Ovary (tissue), 9 donors: ENCODE results near the gene PBRM1. TPM values are rescaled to one million over a fixed set of nuclear protein-coding genes. Genes with fewer than 3 reads are reported as not detected.
A peak's percentile ranks its signal among the peaks of the same experiment; 100 is the strongest.

ENCODE experiments used
- DNase-seq, 5 donors: peaks; one replicate each; pipeline ENCODE4 v3.0.0-alpha.2; 2019 to 2020
- H3K27ac ChIP-seq, 2 donors: fragments of 200-600 bp; one replicate each; pipeline versions ENCODE4 v1.5.1 to v1.8.0; 2019 to 2022
- H3K27me3 ChIP-seq: fragments of 200-600 bp; one replicate; pipeline ENCODE4 v1.8.0; 2022
- H3K36me3 ChIP-seq: fragments of 200-600 bp; sonication (generic); one replicate; pipeline ENCODE4 v1.5.1; 2019
- H3K4me1 ChIP-seq: one replicate; pipeline ENCODE4 v1.8.1; 2013; ENCODE audit warnings: mild to moderate bottlenecking, moderate library complexity; ENCODE audit not compliant: insufficient read depth
- H3K4me3 ChIP-seq: fragments of 200-600 bp; sonication (generic); one replicate; pipeline ENCODE4 v1.5.1; 2017
- H3K9me3 ChIP-seq, 2 donors: fragments of 200-600 bp in 1 of 2; sonication (generic) in 1 of 2; one replicate each; pipeline versions ENCODE4 v1.5.1 to v1.8.1; 2013 to 2019; ENCODE audit warnings: mild to moderate bottlenecking in 1 of 2, moderate library complexity in 1 of 2
- EP300 ChIP-seq: sonication (generic); formaldehyde crosslinking; IDR thresholded peaks from one replicate; pipeline ENCODE4 v1.6.1; 2017; ENCODE audit warnings: antibody characterized with exemption
- POLR2A ChIP-seq: fragments of 450-650 bp; IDR thresholded peaks from one replicate; pipeline ENCODE4 v1.6.1; 2017; ENCODE audit warnings: antibody characterized with exemption, mild to moderate bottlenecking, moderate library complexity
- WGBS, 3 donors: extraction: QIAGEN DNeasy Blood & Tissue Kit in 1 of 3; methylation state at CpG; one replicate each; pipeline versions ENCODE4 v1.1.5 to v1.1.7; 2013 to 2017; 5-methylcytosine and 5-hydroxymethylcytosine counted together
- intact Hi-C, 4 donors: fragments of 100-400 bp; cut with DNase I; formaldehyde crosslinking; loops; one replicate each; pipeline versions ENCODE4 v1.11.0 to v1.15.1; 2022 to 2023
- polyA plus RNA-seq, 2 donors: library from polyadenylated mRNA; stranded (reverse); fragments of 200-250 nt in 1 of 2; fragments of 350-450 nt in 1 of 2; fragmentation: Illumina TruSeq in 1 of 2; extraction: RNeasy Lipid Tissue Mini Kit (QIAGEN cat#74804) in 1 of 2; gene quantifications; one replicate each; pipeline ENCODE4 v1.2.3, GENCODE V29; 2013 to 2014
- total RNA-seq, 7 donors: library from RNA; depleted of rRNA in 2 of 7; stranded (reverse); fragments of >200 nt in 2 of 7; fragmentation: NEBNext Ultra II Directional in 3 of 7; extraction: Animal tissue kit (Norgen Biotek cat#: 25700) in 3 of 7; gene quantifications; one replicate each; pipeline versions ENCODE4 v1.1.0 to v1.2.4, GENCODE V29; 2016 to 2023
- TF ChIP-seq, protein P1 (sequence below), 3 donors: fragments of 450-650 bp in 2 of 3; fragments of 200-600 bp in 1 of 3; IDR thresholded peaks; one replicate each; pipeline versions ENCODE4 v1.5.1 to v1.8.0; 2016 to 2022; ENCODE audit warnings: antibody characterized with exemption in 3 of 3, mild to moderate bottlenecking in 1 of 3
- donor health status: DM: no; HTN: no; CAD: no; lungs with moderate emphysema.
- donor health status: DM: no; HTN: no; CAD: no.
- donor health status: Bipolar disorder and iron deficiency.
- donor health status: DM: yes; HTN: yes; CAD: no.
- donor health status: DM: no; HTN: no; CAD: no.
- donor health status: DM: yes; HTN: yes; CAD: no.

The PBRM1 gene
- total and polyA plus RNA-seq, 9 donors: 19.8 to 95.7 (median 69.7) TPM

- Histone ChIP-seq H3K4me1 (peaks cover 3% of the 10 kb centered on the region), H3K36me3 (no peaks in the 10 kb centered on the region), H3K27ac (peak overlapping the region in 1 of 2 donors; percentile 10), H3K9me3 (no peaks in the 10 kb centered on the region), H3K27me3 (no peaks in the 10 kb centered on the region), H3K4me3 (no peak overlapping the region)
- TF ChIP-seq POLR2A: no peak
- no peak for TF ChIP-seq EP300
- TF ChIP-seq, protein P1, sequence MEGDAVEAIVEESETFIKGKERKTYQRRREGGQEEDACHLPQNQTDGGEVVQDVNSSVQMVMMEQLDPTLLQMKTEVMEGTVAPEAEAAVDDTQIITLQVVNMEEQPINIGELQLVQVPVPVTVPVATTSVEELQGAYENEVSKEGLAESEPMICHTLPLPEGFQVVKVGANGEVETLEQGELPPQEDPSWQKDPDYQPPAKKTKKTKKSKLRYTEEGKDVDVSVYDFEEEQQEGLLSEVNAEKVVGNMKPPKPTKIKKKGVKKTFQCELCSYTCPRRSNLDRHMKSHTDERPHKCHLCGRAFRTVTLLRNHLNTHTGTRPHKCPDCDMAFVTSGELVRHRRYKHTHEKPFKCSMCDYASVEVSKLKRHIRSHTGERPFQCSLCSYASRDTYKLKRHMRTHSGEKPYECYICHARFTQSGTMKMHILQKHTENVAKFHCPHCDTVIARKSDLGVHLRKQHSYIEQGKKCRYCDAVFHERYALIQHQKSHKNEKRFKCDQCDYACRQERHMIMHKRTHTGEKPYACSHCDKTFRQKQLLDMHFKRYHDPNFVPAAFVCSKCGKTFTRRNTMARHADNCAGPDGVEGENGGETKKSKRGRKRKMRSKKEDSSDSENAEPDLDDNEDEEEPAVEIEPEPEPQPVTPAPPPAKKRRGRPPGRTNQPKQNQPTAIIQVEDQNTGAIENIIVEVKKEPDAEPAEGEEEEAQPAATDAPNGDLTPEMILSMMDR (IDR thresholded peaks at IDR 0.05): no peak
- intact Hi-C loops: no loop called here
- WGBS, 3 donors: 86 to 90% (median 89%) methylated on average over 6 of the region's 6 CpGs
- no peak for DNase-seq
These were observed 111.4 kb downstream of the PBRM1 start for GRCh38 chr3:52574056-52574965.

- intact Hi-C loops: no loop called here
- WGBS, 3 donors: 49 to 84% (median 51%) methylated on average over 6 of the region's 6 CpGs
- no peaks in the 10 kb centered on the region for H3K27me3 ChIP-seq
- H3K4me3 ChIP-seq: no peak overlapping the region
- peaks cover 3% of the 10 kb centered on the region for H3K4me1 ChIP-seq
- no peak for DNase-seq
- no peak overlapping the region for H3K27ac ChIP-seq
- no peaks in the 10 kb centered on the region for H3K36me3 ChIP-seq
- no peaks in the 10 kb centered on the region for H3K9me3 ChIP-seq
- no peak for TF ChIP-seq POLR2A
- TF ChIP-seq EP300: no peak
- TF ChIP-seq, protein P1 (IDR thresholded peaks at IDR 0.05): no peak
These were observed 113.5 kb downstream of the PBRM1 start for GRCh38 chr3:52572221-52572620.

DNA sequence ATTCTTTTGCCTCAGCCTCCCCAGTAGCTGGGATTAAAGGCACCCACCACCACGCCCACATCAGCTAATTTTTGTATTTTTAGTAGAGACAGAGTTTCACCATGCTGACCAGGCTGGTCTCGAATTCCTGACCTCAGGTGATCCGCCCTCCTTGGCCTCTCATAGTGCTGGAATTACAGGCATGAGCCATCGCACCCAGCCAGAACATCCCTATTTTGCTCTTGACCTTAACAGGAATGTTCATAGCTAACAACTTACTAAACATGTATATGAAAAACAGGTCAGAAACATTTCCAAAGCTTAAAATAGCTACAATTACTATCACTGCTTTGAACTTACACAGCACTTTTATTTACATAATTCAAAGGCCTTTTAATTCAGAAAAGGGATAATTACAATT, 115.6 kb downstream of the PBRM1 start:
- no peak for TF ChIP-seq POLR2A
- TF ChIP-seq, protein P1 (IDR thresholded peaks at IDR 0.05): no peak
- TF ChIP-seq EP300: no peak
- intact Hi-C loops: no loop called here
- H3K27me3 ChIP-seq: no peaks in the 10 kb centered on the region
- no peaks in the 10 kb centered on the region for H3K36me3 ChIP-seq
- H3K27ac ChIP-seq: no peak overlapping the region
- 36 to 53% (median 42%) methylated on average over 4 of the region's 4 CpGs for WGBS, 3 donors
- DNase-seq: no peak
- no peak overlapping the region for H3K4me3 ChIP-seq
- peaks cover 3% of the 10 kb centered on the region for H3K4me1 ChIP-seq
- no peaks in the 10 kb centered on the region for H3K9me3 ChIP-seq

- intact Hi-C loops: no loop called here
- no peak for TF ChIP-seq EP300
- 96 to 100% (median 96%) methylated on average over 2 of the region's 2 CpGs for WGBS, 3 donors
These were observed 117.6 kb downstream of the PBRM1 start for GRCh38 chr3:52568069-52568468.

DNA sequence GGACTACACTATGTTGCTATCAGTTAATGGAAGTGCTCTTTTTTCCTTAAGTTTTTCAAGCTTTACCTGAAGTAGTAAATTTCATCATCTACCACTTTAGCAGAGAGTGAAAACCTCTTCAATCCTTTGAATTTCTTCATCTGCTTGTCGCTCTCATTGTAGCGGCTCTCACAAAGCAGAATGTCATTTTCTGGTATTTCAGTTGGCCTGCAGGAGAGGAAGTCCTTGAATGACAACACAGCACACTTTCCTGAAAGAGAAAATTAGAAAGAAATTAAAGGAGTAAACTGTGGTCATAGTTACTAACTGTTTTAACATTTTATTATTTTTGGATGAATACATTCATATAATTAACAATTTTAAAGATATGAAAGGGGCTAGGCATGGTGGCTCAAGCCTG, 121.7 kb downstream of the PBRM1 start:
- WGBS, 3 donors: 91 to 96% (median 93%) methylated on average over 2 of the region's 2 CpGs
- TF ChIP-seq EP300 (no peak), POLR2A (no peak)
- TF ChIP-seq, protein P1 (IDR thresholded peaks at IDR 0.05): no peak
- Histone ChIP-seq H3K27ac (no peak overlapping the region), H3K36me3 (no peaks in the 10 kb centered on the region), H3K9me3 (no peaks in the 10 kb centered on the region), H3K4me1 (peaks cover 10% of the 10 kb centered on the region), H3K4me3 (no peak overlapping the region), H3K27me3 (no peaks in the 10 kb centered on the region)
- DNase-seq: no peak
- intact Hi-C loops: no loop called here

More at GRCh38 chr3:52568069-52568468, 117.6 kb downstream of the PBRM1 start:
- no peak overlapping the region for H3K27ac ChIP-seq
- DNase-seq: no peak
- no peak overlapping the region for H3K4me3 ChIP-seq
- H3K27me3 ChIP-seq: no peaks in the 10 kb centered on the region
- no peaks in the 10 kb centered on the region for H3K36me3 ChIP-seq
- peaks cover 3% of the 10 kb centered on the region for H3K4me1 ChIP-seq
- no peaks in the 10 kb centered on the region for H3K9me3 ChIP-seq
